H1 (cell line): ENCODE data around the gene THBS1. TPM values are rescaled to one million over a fixed set of nuclear protein-coding genes. Genes with fewer than 3 reads are reported as not detected.

ENCODE experiments used
- CTCF ChIA-PET: fragments of 300-600 bp; sonication (Branson Sonifier 250); formaldehyde crosslinking; loops from one replicate; lab custom pipeline; 2021; ENCODE audit not compliant: partially characterized antibody; lab: Charles Lee
- POLR2A ChIA-PET: fragments of 300-600 bp; sonication (Branson Sonifier 250); formaldehyde crosslinking; loops from one replicate; lab custom pipeline; 2021; ENCODE audit warnings: inconsistent platforms; ENCODE audit not compliant: partially characterized antibody; lab: Charles Lee
- DNase-seq, 2 experiments: peaks; one replicate each; pipeline versions ENCODE4 v3.0.0 to v3.0.0-alpha.2; 2010 to 2022; ENCODE audit warnings: low spot score in 2 of 2, low read depth in 1 of 2, mixed read lengths in 1 of 2
- FAIRE-seq: peaks from 2 replicates; lab custom pipeline; 2011; peaks lifted over from hg19 to GRCh38; lab: Jason Lieb, UNC
- H2AFZ ChIP-seq: 2 replicates; pipeline ENCODE4 v1.8.1; 2012; ENCODE audit warnings: low read length, inconsistent platforms
- H2AK5ac ChIP-seq: 2 replicates; pipeline ENCODE4 v1.6.1; 2013; ENCODE audit warnings: low read depth, low read length
- H2BK120ac ChIP-seq: replicated peaks from 2 replicates; pipeline ENCODE3; 2013; ENCODE audit warnings: low read depth, low read length, inconsistent platforms
- H2BK12ac ChIP-seq: 2 replicates; pipeline ENCODE4 v1.6.1; 2013; ENCODE audit warnings: low read depth, low read length
- H2BK15ac ChIP-seq: 2 replicates; pipeline ENCODE4 v1.6.1; 2013; ENCODE audit warnings: low read length
- H2BK20ac ChIP-seq: 2 replicates; pipeline ENCODE4 v1.6.1; 2013; ENCODE audit warnings: low read length
- H2BK5ac ChIP-seq: 2 replicates; pipeline ENCODE4 v1.6.1; 2013; ENCODE audit warnings: low read depth, low read length
- H3K14ac ChIP-seq: 2 replicates; pipeline ENCODE4 v1.6.1; 2013; ENCODE audit warnings: inconsistent platforms; ENCODE audit not compliant: insufficient read length
- H3K18ac ChIP-seq: 2 replicates; pipeline ENCODE4 v1.6.1; 2013; ENCODE audit warnings: low read length; ENCODE audit errors: extremely low read depth
- H3K23ac ChIP-seq: 2 replicates; pipeline ENCODE4 v1.6.1; 2013; ENCODE audit warnings: inconsistent platforms; ENCODE audit not compliant: insufficient read length
- H3K23me2 ChIP-seq: 2 replicates; pipeline ENCODE4 v1.6.1; 2013; ENCODE audit warnings: low read depth, low read length
- H3K27ac ChIP-seq: 2 replicates; pipeline ENCODE4 v1.6.1; 2011; ENCODE audit warnings: low read depth, low read length, inconsistent platforms
- H3K27me3 ChIP-seq, 4 experiments: replicated peaks in 1 of 4; 1 replicate in 1 of 4; 2 replicates in 3 of 4; pipeline versions ENCODE4 v1.6.1 to v1.8.1; 2011 to 2013; ENCODE audit warnings: low read length in 3 of 4, mild to moderate bottlenecking in 3 of 4, inconsistent platforms in 2 of 4, mixed read lengths in 2 of 4, moderate library complexity in 1 of 4; ENCODE audit not compliant: control insufficient read depth in 3 of 4, insufficient read depth in 3 of 4; ENCODE audit errors: extremely low read depth in 1 of 4
- H3K36me3 ChIP-seq, 4 experiments: 2 replicates each; pipeline versions ENCODE4 v1.6.1 to v1.8.1; 2011 to 2013; ENCODE audit warnings: mild to moderate bottlenecking in 4 of 4, low read length in 3 of 4, moderate library complexity in 2 of 4, control low read depth in 1 of 4, inconsistent platforms in 1 of 4; ENCODE audit not compliant: insufficient read depth in 4 of 4, control insufficient read depth in 2 of 4
- H3K4ac ChIP-seq: replicated peaks from 2 replicates; pipeline ENCODE3; 2013; ENCODE audit warnings: low read length, low read depth, mixed read lengths, inconsistent platforms; ENCODE audit not compliant: insufficient read length
- H3K4me1 ChIP-seq, 4 experiments: replicated peaks in 1 of 4; 1 replicate in 1 of 4; 2 replicates in 3 of 4; pipeline versions ENCODE4 v1.6.1 to v1.8.1; 2011 to 2013; ENCODE audit warnings: low read length in 3 of 4, inconsistent platforms in 2 of 4, mixed read lengths in 1 of 4; ENCODE audit not compliant: insufficient read depth in 4 of 4, control insufficient read depth in 3 of 4
- H3K4me2 ChIP-seq, 2 experiments: 2 replicates each; pipeline versions ENCODE4 v1.6.1 to v1.8.1; 2011 to 2013; ENCODE audit warnings: low read depth in 2 of 2, low read length in 2 of 2, control low read depth in 1 of 2, inconsistent platforms in 1 of 2, mild to moderate bottlenecking in 1 of 2; ENCODE audit not compliant: insufficient read depth in 1 of 2
- H3K4me3 ChIP-seq, 4 experiments: fragments of 200-600, 300-600 bp in 1 of 4; sonication (generic), shearing (Covaris generic), sonication (Bioruptor Twin) in 1 of 4; 2 replicates each; pipeline versions ENCODE4 v1.5.1 to v1.8.1; 2011 to 2016; ENCODE audit warnings: low read length in 4 of 4, low read depth in 3 of 4, control low read depth in 2 of 4, inconsistent platforms in 2 of 4, mild to moderate bottlenecking in 2 of 4, mixed read lengths in 1 of 4, moderate library complexity in 1 of 4; ENCODE audit not compliant: insufficient read depth in 2 of 4; ENCODE audit errors: extremely low read depth in 1 of 4
- H3K56ac ChIP-seq: replicated peaks from 2 replicates; pipeline ENCODE3; 2013; ENCODE audit warnings: low read depth, mild to moderate bottlenecking, mixed read lengths, low read length, inconsistent platforms; ENCODE audit not compliant: insufficient read length
- H3K79me1 ChIP-seq: 2 replicates; pipeline ENCODE4 v1.6.1; 2013; ENCODE audit warnings: low read depth, low read length, control low read depth
- H3K79me2 ChIP-seq, 2 experiments: 2 replicates each; pipeline versions ENCODE4 v1.6.1 to v1.8.1; 2012 to 2013; ENCODE audit warnings: low read length in 2 of 2, mild to moderate bottlenecking in 2 of 2, inconsistent platforms in 1 of 2; ENCODE audit not compliant: insufficient read depth in 2 of 2, control insufficient read depth in 1 of 2
- H3K9ac ChIP-seq, 4 experiments: replicated peaks in 1 of 4; 1 replicate in 1 of 4; 2 replicates in 3 of 4; pipeline versions ENCODE4 v1.6.1 to v1.8.1; 2011 to 2013; ENCODE audit warnings: low read depth in 3 of 4, low read length in 3 of 4, control low read depth in 2 of 4, mild to moderate bottlenecking in 2 of 4, moderate library complexity in 2 of 4, inconsistent platforms in 1 of 4; ENCODE audit errors: extremely low read depth in 1 of 4
- H3K9me3 ChIP-seq, 2 experiments: 2 replicates each; pipeline versions ENCODE4 v1.6.1 to v1.8.1; 2012 to 2013; ENCODE audit warnings: mild to moderate bottlenecking in 2 of 2, moderate library complexity in 2 of 2, control low read depth in 1 of 2, inconsistent platforms in 1 of 2, low read depth in 1 of 2, low read length in 1 of 2, mixed read lengths in 1 of 2; ENCODE audit not compliant: insufficient read depth in 2 of 2
- H4K20me1 ChIP-seq, 2 experiments: replicated peaks in 1 of 2; 2 replicates each; pipeline versions ENCODE3 to v1.8.1; 2011 to 2013; ENCODE audit warnings: inconsistent platforms in 2 of 2, low read length in 2 of 2, mild to moderate bottlenecking in 1 of 2; ENCODE audit not compliant: insufficient read depth in 2 of 2, control insufficient read depth in 1 of 2
- H4K5ac ChIP-seq: 2 replicates; pipeline ENCODE4 v1.6.1; 2013; ENCODE audit warnings: low read length, low read depth, mixed read lengths, inconsistent platforms; ENCODE audit not compliant: insufficient read length
- H4K8ac ChIP-seq: 2 replicates; pipeline ENCODE4 v1.8.0; 2013; ENCODE audit warnings: mild to moderate bottlenecking, moderate library complexity, low read length, inconsistent platforms; ENCODE audit not compliant: insufficient read depth; ENCODE audit errors: extremely low read depth
- H4K91ac ChIP-seq: replicated peaks from 2 replicates; pipeline ENCODE3; 2013; ENCODE audit warnings: low read length, mixed read lengths, inconsistent platforms; ENCODE audit not compliant: insufficient read length
- EGR1 ChIP-seq: IDR thresholded peaks from 2 replicates; pipeline ENCODE4 v1.6.1; 2011; ENCODE audit warnings: low read depth, low read length, borderline replicate concordance
- EP300 ChIP-seq, 2 experiments: IDR thresholded peaks; 1 replicate in 1 of 2; 2 replicates in 1 of 2; pipeline ENCODE4 v1.6.1; 2011 to 2012; ENCODE audit warnings: low read depth in 2 of 2, low read length in 2 of 2, mild to moderate bottlenecking in 2 of 2, borderline replicate concordance in 1 of 2, inconsistent platforms in 1 of 2, moderate library complexity in 1 of 2
- GABPA ChIP-seq: IDR thresholded peaks from 2 replicates; pipeline ENCODE4 v1.6.1; 2011; ENCODE audit warnings: mild to moderate bottlenecking, low read length, moderate library complexity, borderline replicate concordance; ENCODE audit not compliant: insufficient read depth
- NRF1 ChIP-seq: IDR thresholded peaks from 2 replicates; pipeline ENCODE4 v1.6.1; 2011; ENCODE audit warnings: mild to moderate bottlenecking, low read depth, low read length, improper control_type of control experiment
- RFX5 ChIP-seq: IDR thresholded peaks from 2 replicates; pipeline ENCODE4 v1.6.1; 2011; ENCODE audit warnings: low read depth, low read length, improper control_type of control experiment, borderline replicate concordance
- TEAD4 ChIP-seq: IDR thresholded peaks from 2 replicates; pipeline ENCODE4 v1.6.1; 2012; ENCODE audit warnings: low read depth, low read length, inconsistent platforms, mixed read lengths
- WGBS, 2 experiments: shearing (Covaris generic) in 1 of 2; methylation state at CpG; one replicate each; pipeline versions ENCODE4 v1.1.6 to v1.1.7; 2013 to 2015; ENCODE audit warnings: low lambda C conversion rate in 2 of 2, mixed read lengths in 2 of 2, inconsistent platforms in 1 of 2, low coverage in 1 of 2, missing lambda C conversion rate in 1 of 2; ENCODE audit not compliant: insufficient replicate concordance in 2 of 2, insufficient coverage in 1 of 2, insufficient read length in 1 of 2; ENCODE audit errors: extremely low coverage in 1 of 2, missing lambda C conversion rate in 1 of 2; 5-methylcytosine and 5-hydroxymethylcytosine counted together
- polyA plus RNA-seq, 7 experiments: library from polyadenylated mRNA; depleted of rRNA in 3 of 7; stranded (reverse) in 5 of 7; unstranded in 2 of 7; fragments of >200 nt in 5 of 7; fragments of 200-250 nt in 2 of 7; gene quantifications; 1 replicate in 5 of 7; 2 replicates in 1 of 7; 4 replicates in 1 of 7; pipeline versions ENCODE4 v1.2.1 to v1.2.3, GENCODE V29; 2011 to 2013; ENCODE audit warnings: missing spikeins in 2 of 7, mixed read lengths in 2 of 7
- total RNA-seq: library from RNA; stranded (reverse); fragmentation: NEBNext Ultra II Directional; extraction: Animal tissue kit (Norgen Biotek cat#: 25700); gene quantifications from 2 replicates; pipeline ENCODE4 v1.2.1, GENCODE V29; 2021

The THBS1 gene
- total and polyA plus RNA-seq, 2 of the 8 experiments (the other 6 are each of a cell fraction or from before 2014, with no cell fraction given), result 10.3 to 63.3 TPM

GRCh38 chr15:39539973-39540558 is 40.8 kb upstream of the THBS1 start:
- DNase-seq (no peak), FAIRE-seq (no peak)
- no peaks in the 10 kb centered on the region for H4K20me1 ChIP-seq
- WGBS, 2 experiments, result 85% methylated on average over 3 of the region's 3 CpGs; no CpG with 5 or more reads in 1 of the 2 experiments
- H3K9ac ChIP-seq, result no peak overlapping the region
- H3K18ac ChIP-seq, result no peak overlapping the region
- no peak overlapping the region for H4K91ac ChIP-seq
- no peaks in the 10 kb centered on the region for H3K27me3 ChIP-seq
- no peak overlapping the region for H2BK15ac ChIP-seq
- no peak overlapping the region for H2BK20ac ChIP-seq
- CTCF ChIA-PET, result interaction anchor here (1.3 kb wide), 1 partner anchor 8 kb away, joined by 4 read pairs; no protein-coding TSS in a partner anchor
- no peaks in the 10 kb centered on the region for H3K36me3 ChIP-seq
- no peaks in the 10 kb centered on the region for H3K79me2 ChIP-seq
- no peak overlapping the region for H4K8ac ChIP-seq
- H2AFZ ChIP-seq, result no peak overlapping the region
- no peak overlapping the region for H3K56ac ChIP-seq
- no peak overlapping the region for H3K23ac ChIP-seq
- no peaks in the 10 kb centered on the region for H3K4me1 ChIP-seq
- no peaks in the 10 kb centered on the region for H3K23me2 ChIP-seq
- no peak overlapping the region for H3K14ac ChIP-seq
- no peaks in the 10 kb centered on the region for H3K79me1 ChIP-seq
- no peak overlapping the region for H3K4me3 ChIP-seq
- H3K9me3 ChIP-seq, result no peaks in the 10 kb centered on the region
- TF ChIP-seq RFX5 (no peak), TEAD4 (no peak), EP300 (IDR thresholded peaks at IDR 0.05; ENCODE audit: borderline replicate concordance in 1 of 2, low read depth in 2 of 2, low read length in 2 of 2) (no peak), GABPA (no peak), NRF1 (no peak), EGR1 (no peak)
- TF ChIP-seq, all 59 proteins: peak for 0
- Histone ChIP-seq H4K5ac (no peak overlapping the region), H3K27ac (no peak overlapping the region), H2BK120ac (no peak overlapping the region), H2BK5ac (no peak overlapping the region), H2BK12ac (no peak overlapping the region), H2AK5ac (no peak overlapping the region), H3K4ac (no peak overlapping the region), H3K4me2 (no peak overlapping the region)
- POLR2A ChIA-PET, result interaction anchor here (1.4 kb wide), 1 partner anchor 40 kb away, joined by 3 read pairs; no protein-coding TSS in a partner anchor
